GM21526 (cell line): ENCODE measurements around the gene IL31.
"Not testable (repeated sequence)": the region's sequence is repeated elsewhere in the genome, so short reads cannot be mapped to it uniquely, and the experiment has no call there.

Experiments
- ATAC-seq: cut with Tn5 transposase; IDR thresholded peaks from one replicate; pipeline ENCODE4 v1.9.1; 2021; ENCODE audit warnings: moderate library complexity; ENCODE audit not compliant: unreplicated experiment, low FRiP score

IL31 gene

GRCh38 chr12:122174155-122174845 is at the start of gene IL31:
TSS of gene IL31 (minus strand) at chr12:122174221. CDS start at chr12:122174172, 49 bp downstream.
- no peak for ATAC-seq

- ATAC-seq = no peak
Observed at GRCh38 chr12:122216445-122216844, 42.4 kb upstream of the IL31 start.

GRCh38 chr12:122215771-122216170 is 41.8 kb upstream of the IL31 start:
- no peak for ATAC-seq

- no peak for ATAC-seq
Observed at GRCh38 chr12:122208073-122208820, 34.2 kb upstream of the IL31 start.

- ATAC-seq = no peak
Observed at GRCh38 chr12:122207391-122207790, 33.4 kb upstream of the IL31 start.

- ATAC-seq = no peak
Observed at GRCh38 chr12:122206976-122207375, 33.0 kb upstream of the IL31 start.

GRCh38 chr12:122206111-122206881 is 32.3 kb upstream of the IL31 start:
- ATAC-seq = no peak

- no peak for ATAC-seq
Observed at GRCh38 chr12:122205053-122205925, 31.3 kb upstream of the IL31 start.

GRCh38 chr12:122204167-122205052 is 30.4 kb upstream of the IL31 start:
- no peak for ATAC-seq

- no peak for ATAC-seq
Observed at GRCh38 chr12:122203301-122204166, 29.5 kb upstream of the IL31 start, which contains the start of gene B3GNT4. TSS of gene B3GNT4 (plus strand) at chr12:122203709. CDS start at chr12:122204619, 910 bp downstream.

- ATAC-seq = not testable (repeated sequence)
Observed at GRCh38 chr12:122202811-122203210, 28.8 kb upstream of the IL31 start.

- no peak for ATAC-seq
Observed at GRCh38 chr12:122202017-122202416, 28.0 kb upstream of the IL31 start.

GRCh38 chr12:122201381-122201780 is 27.4 kb upstream of the IL31 start:
- ATAC-seq = no peak

- ATAC-seq = no peak
Observed at GRCh38 chr12:122200541-122201175, 26.6 kb upstream of the IL31 start.

GRCh38 chr12:122199484-122200355 is 25.7 kb upstream of the IL31 start:
- ATAC-seq = no peak

- no peak for ATAC-seq
Observed at GRCh38 chr12:122197612-122197966, 23.6 kb upstream of the IL31 start.

- ATAC-seq = no peak
Observed at GRCh38 chr12:122195405-122195804, 21.4 kb upstream of the IL31 start.
